ENCODE measurements around the gene LHX3. TPM values are rescaled to one million over a fixed set of nuclear protein-coding genes. Genes with fewer than 3 reads are reported as not detected.
A peak's percentile ranks its signal among the peaks of the same experiment; 100 is the strongest.

Gene LHX3
- total RNA-seq, 1 donor from 2014 or later, result not detected

DNA sequence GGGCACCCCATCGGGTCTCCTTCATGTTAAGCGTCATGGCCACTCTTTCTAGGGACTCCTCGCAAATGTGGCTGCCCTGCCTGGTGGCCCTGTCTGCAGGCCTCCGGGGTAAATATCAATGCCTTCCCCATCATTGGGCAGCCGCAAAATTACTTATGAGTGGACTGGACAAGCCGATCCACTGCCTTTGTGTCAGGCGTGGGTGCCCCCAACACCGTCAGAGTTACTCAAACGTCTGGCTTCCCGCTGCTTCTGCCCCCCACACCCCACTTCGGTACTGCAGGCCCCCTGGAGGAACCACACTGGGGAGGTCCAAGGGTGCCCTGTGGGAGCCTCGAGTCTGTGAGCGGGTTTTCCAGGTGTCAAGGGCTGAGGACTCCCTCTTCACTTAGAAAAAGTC lies 3.8 kb downstream of the LHX3 start:
- H3K36me3 ChIP-seq (ENCODE audit: control insufficient read depth, insufficient read depth, low read length), result no peaks in the 10 kb centered on the region
- H3K27me3 ChIP-seq (ENCODE audit: control insufficient read depth, insufficient read depth, low read length), result peaks cover 67% of the 10 kb centered on the region
- DNase-seq (ENCODE audit: low read depth) (no peak), FAIRE-seq (no peak)
- no peak overlapping the region for H3K4me3 ChIP-seq (ENCODE audit: low read depth, low read length)
- TF ChIP-seq, protein P1, sequence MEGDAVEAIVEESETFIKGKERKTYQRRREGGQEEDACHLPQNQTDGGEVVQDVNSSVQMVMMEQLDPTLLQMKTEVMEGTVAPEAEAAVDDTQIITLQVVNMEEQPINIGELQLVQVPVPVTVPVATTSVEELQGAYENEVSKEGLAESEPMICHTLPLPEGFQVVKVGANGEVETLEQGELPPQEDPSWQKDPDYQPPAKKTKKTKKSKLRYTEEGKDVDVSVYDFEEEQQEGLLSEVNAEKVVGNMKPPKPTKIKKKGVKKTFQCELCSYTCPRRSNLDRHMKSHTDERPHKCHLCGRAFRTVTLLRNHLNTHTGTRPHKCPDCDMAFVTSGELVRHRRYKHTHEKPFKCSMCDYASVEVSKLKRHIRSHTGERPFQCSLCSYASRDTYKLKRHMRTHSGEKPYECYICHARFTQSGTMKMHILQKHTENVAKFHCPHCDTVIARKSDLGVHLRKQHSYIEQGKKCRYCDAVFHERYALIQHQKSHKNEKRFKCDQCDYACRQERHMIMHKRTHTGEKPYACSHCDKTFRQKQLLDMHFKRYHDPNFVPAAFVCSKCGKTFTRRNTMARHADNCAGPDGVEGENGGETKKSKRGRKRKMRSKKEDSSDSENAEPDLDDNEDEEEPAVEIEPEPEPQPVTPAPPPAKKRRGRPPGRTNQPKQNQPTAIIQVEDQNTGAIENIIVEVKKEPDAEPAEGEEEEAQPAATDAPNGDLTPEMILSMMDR (IDR thresholded peaks at IDR 0.05; ENCODE audit: insufficient read depth, low read length, severe bottlenecking), result no peak

DNA sequence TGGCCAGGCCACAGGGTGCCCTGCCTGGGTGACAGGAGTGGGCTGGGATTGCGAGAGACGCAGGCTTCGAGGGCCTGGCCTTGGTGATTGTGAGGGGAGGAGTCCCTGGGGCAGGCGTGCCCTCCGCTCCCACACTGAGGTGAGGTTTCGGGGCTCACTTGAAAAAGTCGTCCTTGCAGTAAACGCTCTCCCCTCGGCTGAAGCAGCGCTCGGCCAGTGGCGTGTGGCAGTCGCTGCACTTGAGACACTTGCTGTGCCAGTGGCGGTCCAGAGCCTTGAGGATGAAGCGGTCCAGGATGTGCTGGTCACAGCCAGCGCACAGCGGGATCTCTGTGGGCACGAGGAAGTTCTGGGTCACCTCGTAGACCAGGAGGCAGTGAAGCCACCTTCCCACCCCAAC lies 4.5 kb downstream of the LHX3 start:
- TF ChIP-seq, protein P1 (IDR thresholded peaks at IDR 0.05; ENCODE audit: insufficient read depth, low read length, severe bottlenecking), result no peak
- DNase-seq (ENCODE audit: low read depth) (no peak), FAIRE-seq (no peak)
- Histone ChIP-seq H3K36me3 (ENCODE audit: control insufficient read depth, insufficient read depth, low read length) (no peaks in the 10 kb centered on the region), H3K4me3 (ENCODE audit: low read depth, low read length) (no peak overlapping the region), H3K27me3 (ENCODE audit: control insufficient read depth, insufficient read depth, low read length) (peaks cover 73% of the 10 kb centered on the region)

DNA sequence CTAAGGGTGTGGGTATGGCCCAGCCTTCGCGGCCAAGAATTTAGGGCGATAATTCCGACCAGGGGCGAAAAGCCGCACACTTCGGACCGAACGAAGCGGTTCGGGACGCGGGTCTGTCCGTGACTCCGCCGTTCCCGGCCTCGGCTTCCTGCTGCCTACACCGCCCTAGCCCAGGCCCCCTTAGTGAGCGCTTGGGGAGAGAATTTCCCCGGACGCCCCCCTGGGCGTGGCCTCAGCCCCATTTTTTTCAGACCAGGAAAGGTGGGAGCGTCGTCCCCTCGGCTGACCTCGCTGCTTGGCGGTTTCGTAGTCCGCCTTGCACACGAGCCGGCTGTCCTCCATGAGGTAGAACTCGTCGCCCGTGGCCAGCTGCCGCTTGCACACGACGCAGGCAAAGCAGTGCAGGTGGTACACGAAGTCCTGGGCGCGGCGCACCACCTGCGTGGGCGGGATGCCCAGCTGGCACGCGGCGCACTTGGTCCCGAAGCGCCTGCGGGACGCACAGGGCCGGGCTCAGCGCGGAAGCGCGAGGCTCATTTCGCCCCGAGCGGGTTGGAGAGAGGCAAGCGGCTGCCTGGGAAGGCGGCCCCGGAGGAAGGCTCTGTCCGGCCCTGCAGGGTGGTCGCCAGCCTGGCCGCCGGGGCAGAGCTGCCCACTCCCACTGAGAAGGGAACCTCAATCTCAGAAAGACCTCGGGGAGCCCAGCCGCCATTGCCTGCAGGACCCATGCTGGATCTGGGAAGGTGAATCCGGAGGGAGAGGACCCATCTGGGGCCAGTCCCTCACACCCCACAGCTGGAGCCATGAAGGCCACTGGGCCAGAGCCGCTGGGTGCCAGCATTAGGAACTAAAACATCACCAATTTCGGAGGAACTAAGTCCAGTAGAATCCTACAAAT lies 5.3 kb downstream of the LHX3 start:
- TF ChIP-seq, protein P1 (IDR thresholded peaks at IDR 0.05; ENCODE audit: insufficient read depth, low read length, severe bottlenecking), result no peak

DNA sequence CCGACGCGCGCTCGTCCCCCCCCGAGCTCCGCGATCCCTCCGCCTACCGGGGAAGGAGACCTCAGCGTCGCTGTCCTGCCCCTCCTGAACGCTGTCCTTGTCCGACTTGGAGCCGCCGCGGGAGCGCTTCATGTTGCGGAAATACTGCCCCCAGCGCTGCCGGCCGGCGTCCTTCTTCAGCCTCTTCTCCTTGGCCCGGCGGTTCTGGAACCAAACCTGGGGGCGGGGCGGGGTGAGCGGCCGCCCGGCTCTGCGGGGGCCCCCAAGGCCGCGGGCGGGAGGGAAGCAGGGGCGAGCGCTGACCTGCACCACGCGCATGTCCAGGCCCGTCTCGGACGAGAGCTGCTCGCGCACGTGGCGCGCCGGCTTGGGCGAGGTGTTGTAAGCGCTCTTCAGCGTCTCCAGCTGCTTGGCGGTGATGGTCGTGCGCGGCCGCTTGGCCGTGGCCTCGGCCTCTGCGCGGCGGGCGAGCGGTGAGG lies 6.3 kb downstream of the LHX3 start:
- TF ChIP-seq, protein P1 (IDR thresholded peaks at IDR 0.05; ENCODE audit: insufficient read depth, low read length, severe bottlenecking), result no peak
- Histone ChIP-seq H3K36me3 (ENCODE audit: control insufficient read depth, insufficient read depth, low read length) (no peaks in the 10 kb centered on the region), H3K4me3 (ENCODE audit: low read depth, low read length) (no peak overlapping the region), H3K27me3 (ENCODE audit: control insufficient read depth, insufficient read depth, low read length) (peaks cover 74% of the 10 kb centered on the region)
- FAIRE-seq (no peak), DNase-seq (ENCODE audit: low read depth) (peak; percentile 48)

More for the DNA sequence above, 5.3 kb downstream of the LHX3 start:
- Histone ChIP-seq H3K4me3 (ENCODE audit: low read depth, low read length) (no peak overlapping the region), H3K27me3 (ENCODE audit: control insufficient read depth, insufficient read depth, low read length) (peaks cover 78% of the 10 kb centered on the region), H3K36me3 (ENCODE audit: control insufficient read depth, insufficient read depth, low read length) (no peaks in the 10 kb centered on the region)
- no peak for FAIRE-seq
- DNase-seq (ENCODE audit: low read depth), result no peak

DNA sequence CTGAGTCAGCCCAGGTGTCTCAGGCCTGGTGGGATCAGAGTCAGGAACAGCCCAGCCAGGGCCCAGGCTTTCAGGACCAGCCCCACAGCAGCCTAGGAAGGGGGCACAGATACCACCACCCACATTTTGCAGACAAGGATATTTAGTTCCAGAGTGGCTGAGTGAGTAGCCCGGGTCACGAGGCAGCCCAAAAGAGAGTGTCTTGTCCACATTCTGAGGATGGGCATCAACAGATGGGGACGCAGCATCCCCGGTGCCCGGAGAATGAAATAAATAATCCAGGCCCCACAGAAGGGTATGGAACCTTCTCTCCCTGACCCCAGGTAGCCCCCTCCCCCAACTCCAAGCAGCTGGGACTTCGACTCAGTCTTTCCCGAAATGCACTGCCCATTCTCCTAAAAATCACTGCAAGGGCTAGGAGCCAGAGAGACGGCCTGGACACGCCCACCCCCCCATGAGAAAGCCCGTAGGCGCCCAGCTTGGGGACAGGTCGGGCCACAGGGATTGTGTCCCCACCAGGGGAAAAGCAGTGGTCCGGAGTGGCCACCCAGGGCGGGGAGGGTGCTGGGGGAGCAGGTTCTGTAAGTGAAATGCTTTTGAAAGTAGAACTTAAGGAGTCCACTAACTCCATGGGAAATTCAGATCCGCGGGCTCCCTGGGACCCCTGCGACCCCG lies 6.9 kb downstream of the LHX3 start:
- no peak for FAIRE-seq
- Histone ChIP-seq H3K36me3 (ENCODE audit: control insufficient read depth, insufficient read depth, low read length) (no peaks in the 10 kb centered on the region), H3K27me3 (ENCODE audit: control insufficient read depth, insufficient read depth, low read length) (peaks cover 72% of the 10 kb centered on the region), H3K4me3 (ENCODE audit: low read depth, low read length) (no peak overlapping the region)
- TF ChIP-seq, protein P1 (IDR thresholded peaks at IDR 0.05; ENCODE audit: insufficient read depth, low read length, severe bottlenecking), result no peak
- no peak for DNase-seq (ENCODE audit: low read depth)
